ENCODE data around the gene CHN2.

DNA sequence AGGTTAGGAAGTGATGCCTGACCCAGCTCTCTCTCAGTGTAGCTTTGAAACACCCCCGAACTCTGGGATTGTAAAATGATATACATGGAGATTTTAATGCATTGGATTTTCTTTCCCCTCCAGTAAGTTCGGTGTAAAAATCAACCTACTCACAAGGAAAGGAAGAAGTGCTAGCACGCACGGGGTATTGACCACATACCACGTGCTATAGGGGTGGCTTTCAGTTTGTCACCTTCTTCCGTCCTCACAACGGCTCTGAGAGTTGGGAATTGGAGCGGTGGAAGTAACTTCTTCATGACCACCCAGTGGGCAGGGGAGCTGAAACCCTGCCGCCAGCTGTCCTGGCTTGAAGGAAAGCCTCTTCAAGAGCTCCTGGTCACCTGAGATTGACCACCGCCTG lies 219.6 kb downstream of the CHN2 start:
- TF ChIP-seq ARNTL (CRISPR knock-in tag; IDR thresholded peaks at IDR 0.05; ENCODE audit: borderline replicate concordance, low read depth) (no peak), ZNF565 (CRISPR knock-in tag; conservative IDR thresholded peaks at IDR 0.05; ENCODE audit: low read depth) (no peak), PPARA (CRISPR knock-in tag; IDR thresholded peaks at IDR 0.05; ENCODE audit: borderline replicate concordance) (no peak), TOX (CRISPR knock-in tag; IDR thresholded peaks at IDR 0.05; ENCODE audit: borderline replicate concordance) (no peak), ZNF70 (CRISPR knock-in tag; IDR thresholded peaks at IDR 0.05) (no peak), OSR1 (CRISPR knock-in tag; IDR thresholded peaks at IDR 0.05) (no peak), GLIS3 (CRISPR knock-in tag; IDR thresholded peaks at IDR 0.05) (no peak), ZFP3 (CRISPR knock-in tag; IDR thresholded peaks at IDR 0.05) (no peak), RARB (CRISPR knock-in tag; IDR thresholded peaks at IDR 0.05) (no peak), ZNF8 (CRISPR knock-in tag; IDR thresholded peaks at IDR 0.05) (no peak)
- TF ChIP-seq, protein P1, sequence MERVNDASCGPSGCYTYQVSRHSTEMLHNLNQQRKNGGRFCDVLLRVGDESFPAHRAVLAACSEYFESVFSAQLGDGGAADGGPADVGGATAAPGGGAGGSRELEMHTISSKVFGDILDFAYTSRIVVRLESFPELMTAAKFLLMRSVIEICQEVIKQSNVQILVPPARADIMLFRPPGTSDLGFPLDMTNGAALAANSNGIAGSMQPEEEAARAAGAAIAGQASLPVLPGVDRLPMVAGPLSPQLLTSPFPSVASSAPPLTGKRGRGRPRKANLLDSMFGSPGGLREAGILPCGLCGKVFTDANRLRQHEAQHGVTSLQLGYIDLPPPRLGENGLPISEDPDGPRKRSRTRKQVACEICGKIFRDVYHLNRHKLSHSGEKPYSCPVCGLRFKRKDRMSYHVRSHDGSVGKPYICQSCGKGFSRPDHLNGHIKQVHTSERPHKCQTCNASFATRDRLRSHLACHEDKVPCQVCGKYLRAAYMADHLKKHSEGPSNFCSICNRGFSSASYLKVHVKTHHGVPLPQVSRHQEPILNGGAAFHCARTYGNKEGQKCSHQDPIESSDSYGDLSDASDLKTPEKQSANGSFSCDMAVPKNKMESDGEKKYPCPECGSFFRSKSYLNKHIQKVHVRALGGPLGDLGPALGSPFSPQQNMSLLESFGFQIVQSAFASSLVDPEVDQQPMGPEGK (CRISPR knock-in tag; IDR thresholded peaks at IDR 0.05; ENCODE audit: borderline replicate concordance): no peak
- TF ChIP-seq, protein P2, sequence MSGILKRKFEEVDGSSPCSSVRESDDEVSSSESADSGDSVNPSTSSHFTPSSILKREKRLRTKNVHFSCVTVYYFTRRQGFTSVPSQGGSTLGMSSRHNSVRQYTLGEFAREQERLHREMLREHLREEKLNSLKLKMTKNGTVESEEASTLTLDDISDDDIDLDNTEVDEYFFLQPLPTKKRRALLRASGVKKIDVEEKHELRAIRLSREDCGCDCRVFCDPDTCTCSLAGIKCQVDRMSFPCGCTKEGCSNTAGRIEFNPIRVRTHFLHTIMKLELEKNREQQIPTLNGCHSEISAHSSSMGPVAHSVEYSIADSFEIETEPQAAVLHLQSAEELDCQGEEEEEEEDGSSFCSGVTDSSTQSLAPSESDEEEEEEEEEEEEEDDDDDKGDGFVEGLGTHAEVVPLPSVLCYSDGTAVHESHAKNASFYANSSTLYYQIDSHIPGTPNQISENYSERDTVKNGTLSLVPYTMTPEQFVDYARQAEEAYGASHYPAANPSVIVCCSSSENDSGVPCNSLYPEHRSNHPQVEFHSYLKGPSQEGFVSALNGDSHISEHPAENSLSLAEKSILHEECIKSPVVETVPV (CRISPR knock-in tag; IDR thresholded peaks at IDR 0.05): no peak

All from SK-N-SH treated with all-trans-retinoic acid at 6 μM for 48 hours (cell line).